Measurements from ENCODE around the gene UPB1.

The UPB1 gene

DNA sequence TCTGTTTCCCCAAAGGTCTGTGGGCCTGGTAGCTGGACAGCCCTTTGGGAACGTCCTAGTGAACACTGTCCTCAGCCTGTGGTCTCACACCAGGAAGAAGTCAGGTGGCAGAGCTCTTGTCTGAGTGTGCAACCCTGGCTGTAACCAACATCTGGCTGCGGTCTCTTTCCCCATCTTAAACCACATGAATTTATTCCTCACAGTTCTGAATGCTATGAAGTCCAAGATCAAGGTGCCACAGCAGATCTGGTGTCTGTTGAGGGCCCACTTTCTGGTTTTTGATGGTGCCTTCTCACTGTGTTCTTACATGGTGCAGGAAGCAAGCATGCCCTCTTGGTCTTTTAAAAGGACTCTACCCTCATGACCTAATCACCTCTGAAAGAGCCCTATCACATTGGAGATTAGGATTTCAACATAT lies 2.7 kb downstream of the UPB1 start:
- TF ChIP-seq, protein P1, sequence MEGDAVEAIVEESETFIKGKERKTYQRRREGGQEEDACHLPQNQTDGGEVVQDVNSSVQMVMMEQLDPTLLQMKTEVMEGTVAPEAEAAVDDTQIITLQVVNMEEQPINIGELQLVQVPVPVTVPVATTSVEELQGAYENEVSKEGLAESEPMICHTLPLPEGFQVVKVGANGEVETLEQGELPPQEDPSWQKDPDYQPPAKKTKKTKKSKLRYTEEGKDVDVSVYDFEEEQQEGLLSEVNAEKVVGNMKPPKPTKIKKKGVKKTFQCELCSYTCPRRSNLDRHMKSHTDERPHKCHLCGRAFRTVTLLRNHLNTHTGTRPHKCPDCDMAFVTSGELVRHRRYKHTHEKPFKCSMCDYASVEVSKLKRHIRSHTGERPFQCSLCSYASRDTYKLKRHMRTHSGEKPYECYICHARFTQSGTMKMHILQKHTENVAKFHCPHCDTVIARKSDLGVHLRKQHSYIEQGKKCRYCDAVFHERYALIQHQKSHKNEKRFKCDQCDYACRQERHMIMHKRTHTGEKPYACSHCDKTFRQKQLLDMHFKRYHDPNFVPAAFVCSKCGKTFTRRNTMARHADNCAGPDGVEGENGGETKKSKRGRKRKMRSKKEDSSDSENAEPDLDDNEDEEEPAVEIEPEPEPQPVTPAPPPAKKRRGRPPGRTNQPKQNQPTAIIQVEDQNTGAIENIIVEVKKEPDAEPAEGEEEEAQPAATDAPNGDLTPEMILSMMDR (IDR thresholded peaks at IDR 0.05; ENCODE audit: low read length, missing control alignments) = no peak
- no peak overlapping the region for H3K4me3 ChIP-seq (replicated peaks; ENCODE audit: low read depth, low read length)
- no peak for DNase-seq (ENCODE audit: low read depth)

DNA sequence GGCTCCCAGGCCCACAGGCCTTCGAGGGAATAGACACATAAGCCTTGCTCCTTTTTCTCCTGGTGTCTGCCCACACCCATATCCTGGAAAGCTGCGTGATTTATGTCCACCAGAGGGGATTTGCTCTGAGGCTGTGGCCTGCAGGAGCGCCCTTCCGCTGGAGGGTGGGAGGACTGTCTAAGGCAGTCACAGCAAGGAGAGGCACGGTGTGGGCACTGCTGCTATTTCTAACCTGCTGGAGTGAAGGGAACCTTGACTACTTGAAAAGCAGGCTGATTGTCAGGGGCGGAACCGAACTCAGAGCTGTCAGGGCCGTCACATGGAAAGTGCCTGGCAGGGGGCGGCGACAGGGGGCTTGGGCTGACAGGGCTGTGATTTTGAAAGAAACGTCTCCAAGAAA lies 3.7 kb downstream of the UPB1 start:
- TF ChIP-seq, protein P1 (IDR thresholded peaks at IDR 0.05; ENCODE audit: low read length, missing control alignments) = no peak
- no peak overlapping the region for H3K4me3 ChIP-seq (replicated peaks; ENCODE audit: low read depth, low read length)
- no peak for DNase-seq (ENCODE audit: low read depth)

- H3K4me3 ChIP-seq (replicated peaks; ENCODE audit: low read depth, low read length) = no peak overlapping the region
- TF ChIP-seq, protein P1 (IDR thresholded peaks at IDR 0.05; ENCODE audit: low read length, missing control alignments) = no peak
- DNase-seq (ENCODE audit: low read depth) = no peak
These were observed 4.7 kb downstream of the UPB1 start for GRCh38 chr22:24499706-24500276.

DNA sequence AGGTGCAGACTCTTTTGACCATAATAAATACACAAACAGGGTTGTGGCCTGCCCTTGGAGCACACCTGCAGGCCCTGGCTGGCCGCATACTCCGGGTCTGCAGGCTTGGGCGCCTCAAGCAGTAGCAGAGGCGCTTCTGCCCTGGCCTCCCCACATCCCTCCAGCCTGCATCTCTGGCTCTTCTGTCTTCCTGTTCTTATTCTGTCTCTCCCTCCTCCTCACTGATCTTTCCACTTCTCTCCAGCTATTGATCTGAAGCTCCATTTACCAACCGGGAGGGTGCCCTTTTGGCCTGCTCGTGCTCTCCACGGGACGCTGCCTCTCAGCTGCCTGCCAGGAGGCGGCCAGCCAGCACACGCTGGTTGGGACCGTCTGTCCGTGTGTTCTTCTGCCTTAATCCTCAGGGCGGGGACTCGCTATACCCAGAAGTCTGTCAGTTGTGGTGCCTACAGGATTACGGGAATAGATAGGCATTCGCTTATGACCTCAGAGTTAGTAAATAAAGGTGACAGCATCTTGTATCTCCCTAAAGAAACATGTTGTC lies 5.2 kb downstream of the UPB1 start:
- no peak overlapping the region for H3K4me3 ChIP-seq (replicated peaks; ENCODE audit: low read depth, low read length)
- DNase-seq (ENCODE audit: low read depth) = no peak
- TF ChIP-seq, protein P1 (IDR thresholded peaks at IDR 0.05; ENCODE audit: low read length, missing control alignments) = no peak

DNA sequence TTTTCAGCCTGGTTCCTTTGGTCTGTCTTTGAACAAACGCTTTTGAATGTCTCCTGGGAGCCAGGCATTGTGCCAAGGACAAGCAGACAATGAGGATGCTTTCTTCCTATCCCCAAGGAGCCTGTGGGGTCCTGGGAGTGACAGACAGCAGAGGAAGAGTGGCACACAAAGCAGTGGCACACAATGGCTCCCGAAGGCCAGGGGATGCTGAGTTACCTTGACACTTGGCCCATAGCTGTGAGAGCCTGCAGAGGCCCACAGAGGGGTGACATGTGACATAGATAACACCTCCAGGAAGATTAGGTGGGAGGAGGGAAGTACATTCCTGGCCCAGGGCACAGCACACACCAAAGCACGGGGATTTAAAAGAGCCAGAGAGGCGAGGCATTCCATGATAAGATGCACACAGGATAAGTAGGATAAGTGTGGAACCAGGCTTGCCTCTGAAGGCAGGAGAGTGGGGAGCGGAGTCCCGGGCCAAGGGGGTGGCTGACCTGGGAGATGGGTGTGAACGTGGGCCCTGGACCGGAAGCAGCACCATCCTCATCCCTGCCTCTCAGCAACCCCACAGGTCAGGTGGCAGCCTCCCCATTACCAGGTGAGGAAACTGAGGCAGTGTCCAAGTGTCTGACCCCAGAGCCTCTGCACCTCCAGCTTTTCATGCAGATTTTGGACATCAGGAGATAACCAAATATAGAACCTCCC lies 6.3 kb downstream of the UPB1 start:
- TF ChIP-seq, protein P1 (IDR thresholded peaks at IDR 0.05; ENCODE audit: low read length, missing control alignments) = no peak
- H3K4me3 ChIP-seq (replicated peaks; ENCODE audit: low read depth, low read length) = no peak overlapping the region
- no peak for DNase-seq (ENCODE audit: low read depth)

DNA sequence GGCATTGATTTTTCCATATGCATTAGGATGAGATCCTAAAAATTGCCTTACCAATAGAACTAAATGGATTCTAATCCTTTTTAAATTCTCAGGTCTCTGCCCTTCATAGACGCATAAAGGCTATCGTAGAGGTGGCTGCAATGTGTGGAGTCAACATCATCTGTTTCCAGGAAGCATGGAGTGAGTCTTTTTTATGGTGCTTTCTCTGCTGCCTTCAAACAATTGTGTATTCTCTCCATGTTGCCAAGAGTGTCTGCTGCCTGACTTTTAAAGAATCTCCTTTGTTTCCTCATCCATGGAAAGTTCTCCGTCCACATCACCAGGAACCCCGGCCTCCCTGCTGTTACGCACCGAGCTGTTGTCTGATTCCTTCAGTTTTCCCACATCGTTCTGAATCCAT lies 6.9 kb downstream of the UPB1 start:
- no peak for DNase-seq (ENCODE audit: low read depth)
- H3K4me3 ChIP-seq (replicated peaks; ENCODE audit: low read depth, low read length) = no peak overlapping the region
- TF ChIP-seq, protein P1 (IDR thresholded peaks at IDR 0.05; ENCODE audit: low read length, missing control alignments) = no peak
